Body of pancreas (tissue), 4 donors: ENCODE results near the gene SLC16A1.

Experiments
- CTCF ChIP-seq, 7 experiments: fragments of 450-650 bp in 4 of 7; fragments of 200-600 bp in 3 of 7; sonication (generic) in 3 of 7; IDR thresholded peaks; one replicate each; pipeline ENCODE4 v1.5.1; 2016 to 2019; ENCODE audit warnings: antibody characterized with exemption in 7 of 7
- POLR2A ChIP-seq, 3 donors: fragments of 450-650 bp; IDR thresholded peaks; one replicate each; pipeline ENCODE4 v1.6.1; 2016; ENCODE audit warnings: antibody characterized with exemption in 3 of 3, mild to moderate bottlenecking in 2 of 3

GRCh38 chr1:112887599-112888283 lies 68.3 kb downstream of the SLC16A1 start:
- TF ChIP-seq CTCF (IDR thresholded peaks at IDR 0.05): no peak
- no peak for TF ChIP-seq POLR2A (IDR thresholded peaks at IDR 0.05)
